Astrocyte (in vitro differentiated cells and primary cell): ENCODE data around the gene PKP3.

Experiments used
- EZH2 ChIP-seq: IDR thresholded peaks from 2 replicates; pipeline ENCODE4 v1.6.1; 2012; ENCODE audit warnings: mild to moderate bottlenecking, low read length, inconsistent platforms; ENCODE audit not compliant: insufficient read depth
- TF ChIP-seq, protein P1 (sequence below): IDR thresholded peaks from 2 replicates; pipeline ENCODE4 v1.5.1; 2011; ENCODE audit warnings: low read depth, mild to moderate bottlenecking, inconsistent platforms, low read length, moderate library complexity; ENCODE audit not compliant: insufficient read depth

GRCh38 chr11:373716-374551 lies 20.1 kb upstream of the PKP3 start:
- TF ChIP-seq, protein P1, sequence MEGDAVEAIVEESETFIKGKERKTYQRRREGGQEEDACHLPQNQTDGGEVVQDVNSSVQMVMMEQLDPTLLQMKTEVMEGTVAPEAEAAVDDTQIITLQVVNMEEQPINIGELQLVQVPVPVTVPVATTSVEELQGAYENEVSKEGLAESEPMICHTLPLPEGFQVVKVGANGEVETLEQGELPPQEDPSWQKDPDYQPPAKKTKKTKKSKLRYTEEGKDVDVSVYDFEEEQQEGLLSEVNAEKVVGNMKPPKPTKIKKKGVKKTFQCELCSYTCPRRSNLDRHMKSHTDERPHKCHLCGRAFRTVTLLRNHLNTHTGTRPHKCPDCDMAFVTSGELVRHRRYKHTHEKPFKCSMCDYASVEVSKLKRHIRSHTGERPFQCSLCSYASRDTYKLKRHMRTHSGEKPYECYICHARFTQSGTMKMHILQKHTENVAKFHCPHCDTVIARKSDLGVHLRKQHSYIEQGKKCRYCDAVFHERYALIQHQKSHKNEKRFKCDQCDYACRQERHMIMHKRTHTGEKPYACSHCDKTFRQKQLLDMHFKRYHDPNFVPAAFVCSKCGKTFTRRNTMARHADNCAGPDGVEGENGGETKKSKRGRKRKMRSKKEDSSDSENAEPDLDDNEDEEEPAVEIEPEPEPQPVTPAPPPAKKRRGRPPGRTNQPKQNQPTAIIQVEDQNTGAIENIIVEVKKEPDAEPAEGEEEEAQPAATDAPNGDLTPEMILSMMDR: no peak
- no peak for TF ChIP-seq EZH2
